ENCODE data around the gene MRTO4.
A peak's percentile ranks its signal among the peaks of the same experiment; 100 is the strongest.

Gene MRTO4

GRCh38 chr1:19251305-19252196 is at the start of gene MRTO4, which contains the start of gene EMC1:
MRTO4 (plus strand) TSS chr1:19251805; CDS start chr1:19251836, 31 bp downstream.
EMC1 (minus strand) TSS chr1:19251524; CDS start chr1:19251509, 15 bp downstream.
- peak; percentile 84 for TF ChIP-seq POLR2A (IDR thresholded peaks at IDR 0.05; ENCODE audit: extremely low read depth, insufficient read length)
- no peak for TF ChIP-seq CTCF (IDR thresholded peaks at IDR 0.05; ENCODE audit: low read depth, low read length)
- TF ChIP-seq, protein P1, sequence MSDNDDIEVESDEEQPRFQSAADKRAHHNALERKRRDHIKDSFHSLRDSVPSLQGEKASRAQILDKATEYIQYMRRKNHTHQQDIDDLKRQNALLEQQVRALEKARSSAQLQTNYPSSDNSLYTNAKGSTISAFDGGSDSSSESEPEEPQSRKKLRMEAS (IDR thresholded peaks at IDR 0.05; ENCODE audit: low read depth, low read length): peak; percentile 94
- TF ChIP-seq MYC (IDR thresholded peaks at IDR 0.05; ENCODE audit: low read depth, low read length): peak; percentile 93
- H3K4me3 ChIP-seq (ENCODE audit: low read depth, low read length): peak within 1 kb of the TSS; percentile 97
- peak; percentile 91 for DNase-seq (ENCODE audit: low read depth)

GRCh38 chr1:19202396-19202795 is 49.2 kb upstream of the MRTO4 start:
- TF ChIP-seq MYC (IDR thresholded peaks at IDR 0.05; ENCODE audit: low read depth, low read length) (no peak), CTCF (IDR thresholded peaks at IDR 0.05; ENCODE audit: low read depth, low read length) (no peak), POLR2A (IDR thresholded peaks at IDR 0.05; ENCODE audit: extremely low read depth, insufficient read length) (no peak)
- TF ChIP-seq, protein P1 (IDR thresholded peaks at IDR 0.05; ENCODE audit: low read depth, low read length): no peak
- H3K4me3 ChIP-seq (ENCODE audit: low read depth, low read length): no peak overlapping the region
- no peak for DNase-seq (ENCODE audit: low read depth)

DNA sequence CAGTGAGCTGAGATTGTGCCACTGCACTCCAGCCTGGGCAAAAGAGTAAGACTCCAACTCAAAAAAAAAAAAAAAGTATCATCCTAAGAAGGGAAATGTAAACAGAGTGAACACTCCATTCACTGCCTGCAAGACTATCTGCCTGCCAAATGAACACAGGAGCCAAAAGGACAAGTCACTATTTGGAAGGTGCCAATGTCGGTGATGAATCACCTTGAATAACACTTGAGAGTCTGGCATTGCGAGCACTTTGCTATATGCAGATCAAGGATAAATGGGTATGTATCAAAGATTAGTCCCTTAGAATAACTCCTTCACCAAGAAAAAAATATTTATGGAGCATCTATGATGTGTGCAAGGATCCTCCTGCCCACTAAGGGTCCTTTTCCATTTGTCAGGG is 48.2 kb upstream of the MRTO4 start:
- DNase-seq (ENCODE audit: low read depth): no peak
- H3K4me3 ChIP-seq (ENCODE audit: low read depth, low read length): no peak overlapping the region
- TF ChIP-seq, protein P1 (IDR thresholded peaks at IDR 0.05; ENCODE audit: low read depth, low read length): no peak
- TF ChIP-seq POLR2A (IDR thresholded peaks at IDR 0.05; ENCODE audit: extremely low read depth, insufficient read length) (no peak), CTCF (IDR thresholded peaks at IDR 0.05; ENCODE audit: low read depth, low read length) (no peak), MYC (IDR thresholded peaks at IDR 0.05; ENCODE audit: low read depth, low read length) (no peak)

- no peak for TF ChIP-seq CTCF (IDR thresholded peaks at IDR 0.05; ENCODE audit: low read depth, low read length)
- TF ChIP-seq MYC (IDR thresholded peaks at IDR 0.05; ENCODE audit: low read depth, low read length): no peak
- TF ChIP-seq POLR2A (IDR thresholded peaks at IDR 0.05; ENCODE audit: extremely low read depth, insufficient read length): no peak
- TF ChIP-seq, protein P1 (IDR thresholded peaks at IDR 0.05; ENCODE audit: low read depth, low read length): no peak
- no peak overlapping the region for H3K4me3 ChIP-seq (ENCODE audit: low read depth, low read length)
- no peak for DNase-seq (ENCODE audit: low read depth)
These were observed 46.9 kb upstream of the MRTO4 start for GRCh38 chr1:19204446-19205266.

DNA sequence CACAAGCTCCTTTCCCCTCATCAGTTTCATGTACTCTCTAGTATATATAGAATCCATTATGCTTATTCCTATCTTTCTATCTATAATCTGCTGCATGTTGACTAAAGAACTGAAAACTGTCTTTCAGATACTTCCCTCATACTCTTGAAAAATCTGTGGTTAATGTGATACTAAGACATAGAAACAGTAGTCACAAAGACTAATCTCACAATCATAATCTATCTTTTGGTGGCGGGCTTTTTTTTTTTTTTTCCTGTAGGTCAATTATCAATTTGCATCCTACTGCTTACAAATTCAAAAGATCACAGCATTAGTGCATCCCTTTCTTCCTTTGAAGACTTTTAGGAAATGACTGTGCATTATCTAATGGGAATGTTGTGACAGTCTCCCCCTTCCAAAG is 46.2 kb upstream of the MRTO4 start:
- no peak for TF ChIP-seq MYC (IDR thresholded peaks at IDR 0.05; ENCODE audit: low read depth, low read length)
- no peak for TF ChIP-seq POLR2A (IDR thresholded peaks at IDR 0.05; ENCODE audit: extremely low read depth, insufficient read length)
- TF ChIP-seq CTCF (IDR thresholded peaks at IDR 0.05; ENCODE audit: low read depth, low read length): no peak
- TF ChIP-seq, protein P1 (IDR thresholded peaks at IDR 0.05; ENCODE audit: low read depth, low read length): no peak
- H3K4me3 ChIP-seq (ENCODE audit: low read depth, low read length): no peak overlapping the region
- DNase-seq (ENCODE audit: low read depth): no peak
